HG03097 (cell line): ENCODE measurements around the gene YWHAE.

Experiments
- ATAC-seq: cut with Tn5 transposase; IDR thresholded peaks from one replicate; pipeline ENCODE4 v1.9.1; 2021; ENCODE audit not compliant: unreplicated experiment, low FRiP score

YWHAE gene

DNA sequence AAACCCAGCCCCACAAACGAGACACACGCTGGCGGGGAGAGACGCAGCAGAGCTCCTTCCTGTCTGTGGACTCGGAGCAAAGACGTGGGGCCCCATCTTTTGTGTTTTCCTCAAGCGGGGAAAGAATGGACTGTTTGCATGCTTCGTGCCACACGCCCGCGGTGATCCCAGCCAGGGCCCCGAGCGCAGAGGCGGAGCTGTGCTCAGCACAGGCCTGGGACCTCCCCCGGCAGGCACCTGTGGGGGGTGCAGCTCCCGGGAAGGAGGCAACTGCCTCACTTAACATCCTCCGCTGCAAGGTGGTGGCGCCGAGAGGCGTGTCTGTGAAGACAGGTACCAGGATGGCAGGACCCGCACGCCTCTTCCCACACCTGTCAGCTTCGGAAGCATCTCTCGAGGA is 101.4 kb downstream of the YWHAE start:
- no peak for ATAC-seq
